A172 (cell line): Measurements from ENCODE around the gene TSGA10IP. TPM values are rescaled to one million over a fixed set of nuclear protein-coding genes. Genes with fewer than 3 reads are reported as not detected.
A peak's percentile ranks its signal among the peaks of the same experiment; 100 is the strongest.

ENCODE experiments used
- DNase-seq: peaks from one replicate; pipeline ENCODE4 v3.0.0-alpha.2; 2015; ENCODE audit warnings: low spot score
- total RNA-seq: library from RNA; depleted of rRNA; stranded (reverse); fragments of >200 nt; shearing (Covaris generic); gene quantifications from 2 replicates; pipeline ENCODE4 v1.2.3, GENCODE V29; 2014; rRNA removed

The TSGA10IP gene
- not detected in 2 replicates for total RNA-seq

DNA sequence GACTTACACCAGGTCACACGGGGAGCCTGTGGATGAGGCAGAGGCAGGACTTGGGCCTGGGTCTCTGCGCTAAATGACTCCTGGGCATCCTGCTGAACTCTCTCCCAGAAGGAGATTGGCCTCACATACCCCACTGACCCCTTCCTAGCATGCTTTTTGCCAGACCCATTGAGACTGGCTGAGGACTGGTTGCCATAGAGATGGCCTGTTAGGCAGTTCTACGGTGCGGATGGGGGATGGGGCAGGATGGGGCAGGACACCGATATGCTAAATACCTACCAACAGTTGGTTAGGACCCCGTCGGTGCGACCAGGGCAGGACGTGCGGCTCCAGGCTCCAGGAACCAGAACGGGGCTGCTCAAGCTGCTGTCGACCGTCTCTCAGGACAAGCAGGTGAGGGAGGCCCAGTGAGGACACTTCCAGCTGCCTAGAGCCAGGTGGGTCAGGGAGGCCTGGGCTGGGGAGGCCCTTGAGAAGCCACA, at the start of gene TSGA10IP:
TSGA10IP (plus strand) TSS at position 51 of the 482 bp plus-strand sequence; CDS start at position 247, 196 bp downstream.
- no peak for DNase-seq

DNA sequence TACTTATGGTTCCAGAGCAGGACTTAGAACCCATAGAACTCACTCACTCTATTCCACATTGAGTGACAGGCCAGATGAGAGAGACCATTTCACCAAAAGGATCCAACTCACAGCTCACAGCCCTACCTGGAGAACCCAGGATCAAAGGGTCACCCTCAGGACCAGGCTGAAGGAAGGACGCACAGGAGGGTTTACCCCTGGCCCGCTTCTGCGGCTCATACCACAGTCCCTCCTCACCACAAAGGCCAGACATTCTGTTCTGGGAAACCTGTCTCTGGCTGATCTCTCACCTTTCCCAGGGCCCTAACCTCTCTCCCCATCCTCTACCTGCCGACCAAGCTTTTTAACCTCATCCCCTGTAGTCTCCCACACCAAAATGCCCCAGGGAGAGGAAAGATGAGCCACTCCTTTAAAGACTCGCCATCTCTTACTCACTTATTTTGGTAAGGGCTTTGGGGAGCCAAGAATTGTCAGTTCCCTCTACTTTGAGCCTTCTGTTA, 49.7 kb upstream of the TSGA10IP start:
- DNase-seq: no peak

DNA sequence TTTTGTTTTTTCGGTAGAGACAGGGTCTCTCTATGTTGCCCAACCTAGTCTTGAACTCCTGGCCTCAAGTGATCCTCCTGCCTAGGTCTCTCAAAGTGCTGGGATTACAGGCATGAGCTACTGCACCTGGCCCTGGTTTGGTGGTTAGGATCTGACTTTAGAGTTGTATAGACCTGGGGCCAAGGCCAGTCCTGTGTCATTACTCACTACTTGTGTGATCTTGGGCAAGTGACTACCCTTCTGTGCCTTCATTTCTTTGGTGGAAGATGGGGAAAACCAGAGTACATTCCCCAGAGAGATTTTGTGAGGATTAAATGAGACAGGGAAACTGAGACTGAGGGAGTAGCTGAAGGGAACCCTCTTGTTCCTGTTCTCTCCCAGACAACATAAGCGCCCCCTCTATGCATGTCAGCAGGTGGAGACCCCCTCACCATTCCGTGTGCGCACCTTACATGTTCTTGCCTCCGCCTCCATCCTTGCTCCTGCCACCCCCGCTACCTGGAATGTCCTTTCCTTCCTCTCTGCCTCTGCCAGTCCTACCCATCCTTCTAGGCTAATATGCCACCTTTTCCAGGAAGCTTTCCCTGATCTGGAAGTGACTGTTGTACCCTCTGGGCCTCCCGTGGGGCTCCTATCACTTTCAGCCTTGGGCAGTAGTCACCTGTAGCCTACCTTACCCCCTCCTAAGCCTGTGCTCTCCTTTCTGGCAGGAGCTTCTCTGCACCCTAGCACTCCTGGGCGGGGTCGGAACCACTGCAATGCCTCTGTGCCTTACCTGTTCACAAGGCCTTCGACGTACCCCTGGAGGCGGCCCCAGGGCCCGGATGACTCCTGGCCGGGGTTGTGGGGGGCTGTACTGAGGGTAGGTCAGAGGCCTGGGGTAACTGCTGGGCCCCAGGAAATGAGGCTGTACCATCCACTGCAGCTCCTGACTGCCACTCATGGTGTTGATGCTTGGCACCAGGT, 49.0 kb upstream of the TSGA10IP start:
- DNase-seq: no peak

DNA sequence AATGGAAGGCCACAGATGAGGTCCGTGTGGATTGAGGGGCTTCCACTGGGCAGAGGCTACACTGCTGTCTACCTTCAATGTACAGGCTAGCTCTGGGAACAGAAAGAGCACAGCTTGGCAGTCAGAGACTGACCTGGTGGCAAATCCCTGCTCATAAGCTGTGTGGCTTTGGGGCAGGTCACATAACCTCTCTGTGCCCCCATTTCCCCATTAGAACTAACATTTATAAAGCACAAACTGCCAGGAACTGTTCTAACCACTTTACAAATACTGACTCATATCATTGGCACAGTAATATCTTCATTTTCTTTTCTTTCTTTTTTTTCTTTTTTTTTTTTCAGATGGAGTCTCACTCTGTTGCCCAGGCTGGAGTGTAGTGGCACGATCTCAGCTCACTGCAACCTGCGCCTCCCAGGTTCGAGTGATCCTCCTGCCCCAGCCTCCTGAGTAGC, 48.2 kb upstream of the TSGA10IP start:
- DNase-seq: no peak

DNA sequence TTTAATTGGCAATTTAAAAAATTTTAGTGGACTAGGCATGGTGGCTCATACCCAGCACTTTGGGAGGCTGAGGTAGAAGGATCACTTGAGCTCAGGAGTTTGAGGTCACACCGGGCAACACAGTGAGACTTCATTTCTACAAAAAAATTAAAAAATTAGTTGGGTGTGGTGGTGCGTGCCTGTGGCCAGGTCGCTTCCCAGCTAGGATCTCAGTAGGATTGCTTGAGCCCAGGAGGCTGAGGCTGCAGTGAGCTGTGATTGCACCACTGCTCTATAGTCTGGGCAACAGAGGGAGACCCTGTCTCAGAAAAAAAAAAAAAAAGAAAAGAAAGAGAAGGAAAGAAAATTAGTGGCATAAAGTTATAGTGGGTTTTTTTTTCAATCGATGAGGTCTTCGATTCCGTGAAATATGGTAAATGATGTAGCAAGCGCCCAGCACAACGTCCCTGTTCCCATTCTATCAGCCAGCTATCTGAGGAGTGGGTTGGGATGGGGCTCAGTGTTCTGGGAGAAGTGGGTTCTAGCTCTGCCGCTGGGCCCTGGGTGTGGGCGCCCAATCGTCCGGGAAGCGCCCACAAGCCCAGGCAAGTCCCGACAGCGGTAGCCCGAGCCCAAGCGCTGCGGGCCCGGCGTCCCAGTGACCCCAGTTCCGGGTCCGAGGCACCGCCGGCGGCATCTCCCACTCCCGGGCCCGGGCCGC, 46.5 kb upstream of the TSGA10IP start:
- no peak for DNase-seq

- DNase-seq: no peak
These were observed 45.7 kb upstream of the TSGA10IP start for GRCh38 chr11:65899356-65900124.

GRCh38 chr11:65900125-65900898, 45.0 kb upstream of the TSGA10IP start, which contains the start of gene FOSL1:
FOSL1 (minus strand) TSS chr11:65900388; CDS start chr11:65900339, 49 bp downstream.
- peak; percentile 91 for DNase-seq

- no peak for DNase-seq
These were observed 44.4 kb upstream of the TSGA10IP start for GRCh38 chr11:65900899-65901180.

DNA sequence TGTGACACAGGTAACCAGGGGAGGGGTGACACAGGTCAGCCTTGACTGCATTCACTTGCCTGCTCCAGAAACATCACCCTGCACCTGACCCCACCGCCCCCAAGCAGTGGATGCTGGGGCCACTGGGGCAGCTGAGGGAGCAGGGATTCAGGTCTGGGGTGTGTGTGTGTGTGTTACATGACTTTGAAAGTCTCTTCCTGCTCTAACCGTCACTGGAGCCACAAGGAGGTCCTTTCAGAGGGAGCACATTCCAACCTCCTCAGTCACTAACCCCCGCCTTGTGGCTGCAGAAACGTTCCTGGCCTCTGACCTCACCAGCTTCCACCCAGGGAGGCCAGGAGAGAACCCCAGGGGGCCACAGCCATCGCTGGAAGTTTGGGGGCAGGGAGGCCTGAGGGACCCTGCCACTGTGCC, 42.2 kb upstream of the TSGA10IP start:
- peak; percentile 97 for DNase-seq

- no peak for DNase-seq
These were observed 41.6 kb upstream of the TSGA10IP start for GRCh38 chr11:65903715-65904114.

GRCh38 chr11:65906602-65907001, 38.7 kb upstream of the TSGA10IP start:
- no peak for DNase-seq

GRCh38 chr11:65907878-65908277, 37.4 kb upstream of the TSGA10IP start:
- DNase-seq: no peak

- DNase-seq: peak; percentile 97
These were observed 33.4 kb upstream of the TSGA10IP start for GRCh38 chr11:65911682-65912568.

DNA sequence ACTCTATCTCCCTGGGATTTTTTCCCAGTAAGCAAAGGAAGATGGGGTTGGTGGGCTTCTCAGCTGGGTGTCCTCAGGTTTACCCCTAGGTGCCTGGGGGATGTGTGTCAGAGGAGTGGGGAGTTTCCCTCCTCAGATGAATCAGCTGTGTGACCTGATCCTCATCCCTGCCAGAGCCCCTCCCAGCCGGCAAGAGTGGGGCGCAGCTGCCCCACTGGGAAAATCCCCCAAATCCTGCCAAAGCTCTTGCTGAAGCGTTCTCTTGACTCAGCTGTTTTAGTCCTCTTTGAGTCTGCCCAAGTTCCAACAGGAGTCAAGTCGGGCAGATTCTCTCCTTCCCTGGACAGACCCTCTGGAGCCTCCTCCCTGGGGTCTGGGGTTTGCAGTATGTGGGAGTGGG, 32.4 kb upstream of the TSGA10IP start:
- peak; percentile 93 for DNase-seq

- no peak for DNase-seq
These were observed 30.0 kb upstream of the TSGA10IP start for GRCh38 chr11:65915101-65915820.

- DNase-seq: peak; percentile 99
These were observed 29.4 kb upstream of the TSGA10IP start for GRCh38 chr11:65915821-65916251.

- no peak for DNase-seq
These were observed 28.9 kb upstream of the TSGA10IP start for GRCh38 chr11:65916391-65916790.

DNA sequence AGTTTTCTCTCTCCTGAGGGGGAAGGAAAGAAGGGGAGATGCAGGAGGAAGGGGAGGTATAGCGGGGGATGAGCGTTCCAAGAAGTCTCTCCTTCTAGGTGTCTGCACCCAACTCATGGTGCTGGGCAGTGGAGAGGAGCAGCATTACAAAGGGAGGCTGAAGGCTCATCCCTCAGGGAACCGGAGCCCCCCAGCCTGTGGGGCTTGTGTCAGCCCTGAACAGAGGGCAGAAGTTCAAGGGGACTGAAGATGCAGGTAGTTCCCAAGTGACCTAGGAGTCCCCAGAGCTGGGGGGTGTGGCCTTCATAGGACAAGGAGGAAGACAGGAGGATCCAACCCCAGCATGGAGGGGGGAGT, 28.2 kb upstream of the TSGA10IP start:
- no peak for DNase-seq
